CD4-positive, alpha-beta T cell treated with Interleukin-21 for 1 hour (primary cell): ENCODE results near the gene GNAS-AS1.
A peak's percentile ranks its signal among the peaks of the same experiment; 100 is the strongest.

ENCODE experiments used
- DNase-seq: peaks from one replicate; pipeline ENCODE4 v3.0.0-alpha.2; 2020

Gene GNAS-AS1

GRCh38 chr20:58850693-58851174 lies at the start of gene GNAS-AS1:
Gene GNAS-AS1 (minus strand): TSS chr20:58850902.
- DNase-seq, result peak; percentile 88

- peak; percentile 9 for DNase-seq
These were observed 49.7 kb upstream of the GNAS-AS1 start for GRCh38 chr20:58900397-58900796.

- DNase-seq, result peak; percentile 24
These were observed 48.8 kb upstream of the GNAS-AS1 start for GRCh38 chr20:58899512-58899911.

GRCh38 chr20:58898629-58899408 lies 48.1 kb upstream of the GNAS-AS1 start:
- peak; percentile 17 for DNase-seq

GRCh38 chr20:58897488-58897887 lies 46.8 kb upstream of the GNAS-AS1 start:
- no peak for DNase-seq

- no peak for DNase-seq
These were observed 46.1 kb upstream of the GNAS-AS1 start for GRCh38 chr20:58896820-58897219.

GRCh38 chr20:58895448-58896180 lies 44.9 kb upstream of the GNAS-AS1 start:
- DNase-seq, result peak; percentile 39

GRCh38 chr20:58894652-58895447 lies 44.1 kb upstream of the GNAS-AS1 start:
- no peak for DNase-seq

- DNase-seq, result peak; percentile 42
These were observed 42.8 kb upstream of the GNAS-AS1 start for GRCh38 chr20:58893355-58894120.

- DNase-seq, result no peak
These were observed 42.2 kb upstream of the GNAS-AS1 start for GRCh38 chr20:58892932-58893224.

GRCh38 chr20:58892141-58892931 lies 41.6 kb upstream of the GNAS-AS1 start:
- peak; percentile 83 for DNase-seq

GRCh38 chr20:58891718-58892140 lies 41.0 kb upstream of the GNAS-AS1 start:
- DNase-seq, result peak; percentile 47

GRCh38 chr20:58891086-58891717 lies 40.5 kb upstream of the GNAS-AS1 start:
- DNase-seq, result peak; percentile 84

- DNase-seq, result peak; percentile 78
These were observed 39.9 kb upstream of the GNAS-AS1 start for GRCh38 chr20:58890518-58891085.

GRCh38 chr20:58889798-58890517 lies 39.3 kb upstream of the GNAS-AS1 start:
- peak; percentile 62 for DNase-seq

GRCh38 chr20:58889334-58889760 lies 38.6 kb upstream of the GNAS-AS1 start:
- DNase-seq, result no peak

- DNase-seq, result peak; percentile 89
These were observed 38.0 kb upstream of the GNAS-AS1 start for GRCh38 chr20:58888521-58889333.

- no peak for DNase-seq
These were observed 37.4 kb upstream of the GNAS-AS1 start for GRCh38 chr20:58888103-58888502.

GRCh38 chr20:58886546-58886945 lies 35.8 kb upstream of the GNAS-AS1 start:
- no peak for DNase-seq
